ENCODE results near the gene DCP1A.

DNA sequence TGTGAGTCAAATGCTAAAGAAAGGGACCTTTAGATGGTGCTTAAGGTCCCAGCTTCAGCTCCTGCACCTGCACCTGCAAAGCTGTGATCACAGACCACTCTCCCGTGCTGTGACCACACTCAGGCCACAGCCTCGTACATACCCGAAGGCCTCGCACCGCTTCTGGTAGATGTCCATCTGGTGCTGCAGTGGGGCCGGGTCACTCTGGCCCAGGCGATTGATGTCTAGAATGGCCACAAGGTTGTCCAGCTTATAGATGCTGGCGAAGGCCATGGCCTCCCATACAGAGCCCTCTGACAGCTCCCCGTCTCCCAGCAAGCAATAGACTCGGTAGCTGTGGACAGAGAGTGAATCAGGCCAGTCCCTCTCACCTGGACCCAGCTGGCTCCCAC is 112.5 kb downstream of the DCP1A start:
- TF ChIP-seq JUND (IDR thresholded peaks at IDR 0.05) (no peak), SP1 (IDR thresholded peaks at IDR 0.05) (no peak), RXRA (IDR thresholded peaks at IDR 0.05) (no peak), EGR1 (IDR thresholded peaks at IDR 0.05; ENCODE audit: low read depth in 2 of 2) (no peak), YY1 (IDR thresholded peaks at IDR 0.05) (no peak), FOXA1 (IDR thresholded peaks at IDR 0.05) (no peak), NR2F2 (IDR thresholded peaks at IDR 0.05) (no peak)
- TF ChIP-seq, protein P1, sequence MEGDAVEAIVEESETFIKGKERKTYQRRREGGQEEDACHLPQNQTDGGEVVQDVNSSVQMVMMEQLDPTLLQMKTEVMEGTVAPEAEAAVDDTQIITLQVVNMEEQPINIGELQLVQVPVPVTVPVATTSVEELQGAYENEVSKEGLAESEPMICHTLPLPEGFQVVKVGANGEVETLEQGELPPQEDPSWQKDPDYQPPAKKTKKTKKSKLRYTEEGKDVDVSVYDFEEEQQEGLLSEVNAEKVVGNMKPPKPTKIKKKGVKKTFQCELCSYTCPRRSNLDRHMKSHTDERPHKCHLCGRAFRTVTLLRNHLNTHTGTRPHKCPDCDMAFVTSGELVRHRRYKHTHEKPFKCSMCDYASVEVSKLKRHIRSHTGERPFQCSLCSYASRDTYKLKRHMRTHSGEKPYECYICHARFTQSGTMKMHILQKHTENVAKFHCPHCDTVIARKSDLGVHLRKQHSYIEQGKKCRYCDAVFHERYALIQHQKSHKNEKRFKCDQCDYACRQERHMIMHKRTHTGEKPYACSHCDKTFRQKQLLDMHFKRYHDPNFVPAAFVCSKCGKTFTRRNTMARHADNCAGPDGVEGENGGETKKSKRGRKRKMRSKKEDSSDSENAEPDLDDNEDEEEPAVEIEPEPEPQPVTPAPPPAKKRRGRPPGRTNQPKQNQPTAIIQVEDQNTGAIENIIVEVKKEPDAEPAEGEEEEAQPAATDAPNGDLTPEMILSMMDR (IDR thresholded peaks at IDR 0.05; ENCODE audit: low read depth, low read length, missing input control): no peak

Measured in liver (tissue), 3 donors.